Activated CD8-positive, alpha-beta memory T cell treated with anti-CD3 and anti-CD28 coated beads for 4 hours (primary cell): ENCODE measurements around the gene L1TD1.
"Not testable (repeated sequence)": the region's sequence is repeated elsewhere in the genome, so short reads cannot be mapped to it uniquely, and the experiment has no call there.

ENCODE experiments used
- DNase-seq, 2 donors: peaks; one replicate each; pipeline ENCODE4 v3.0.0-alpha.2; 2020; ENCODE audit warnings: low read depth in 2 of 2

The L1TD1 gene

DNA sequence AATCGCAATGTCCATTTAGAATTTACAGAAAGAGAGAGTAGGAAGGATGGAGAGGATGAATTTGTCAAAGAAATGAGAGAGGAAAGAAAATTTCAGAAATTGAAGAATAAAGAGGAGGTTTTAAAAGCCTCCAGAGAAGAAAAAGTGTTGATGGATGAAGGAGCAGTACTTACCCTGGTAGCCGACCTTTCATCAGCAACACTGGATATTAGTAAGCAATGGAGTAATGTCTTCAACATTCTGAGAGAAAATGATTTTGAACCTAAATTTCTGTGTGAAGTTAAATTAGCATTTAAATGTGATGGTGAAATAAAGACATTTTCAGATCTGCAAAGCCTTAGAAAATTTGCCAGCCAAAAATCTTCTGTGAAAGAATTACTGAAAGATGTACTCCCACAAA is 12.5 kb downstream of the L1TD1 start:
- no peak for DNase-seq

DNA sequence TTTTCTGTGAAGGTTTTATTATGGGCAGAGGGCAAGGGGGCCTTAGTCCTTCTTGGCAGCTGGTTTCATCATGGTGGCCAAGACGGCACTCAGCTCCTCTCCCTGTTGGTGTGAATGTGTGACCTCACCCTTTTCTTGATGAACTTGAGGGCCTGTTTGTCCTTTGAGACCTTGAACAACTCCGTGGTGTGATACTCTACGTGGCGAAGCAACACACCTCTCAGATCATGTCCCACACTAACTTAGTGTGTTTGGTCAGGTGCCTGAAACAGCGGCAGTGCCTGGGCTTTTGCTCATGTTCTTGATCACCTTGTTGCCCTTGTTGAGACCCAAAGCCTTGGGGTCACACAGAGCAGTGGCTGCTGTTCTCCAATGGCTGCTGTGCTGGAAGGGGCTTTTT is 13.4 kb downstream of the L1TD1 start:
- DNase-seq, result no peak

DNA sequence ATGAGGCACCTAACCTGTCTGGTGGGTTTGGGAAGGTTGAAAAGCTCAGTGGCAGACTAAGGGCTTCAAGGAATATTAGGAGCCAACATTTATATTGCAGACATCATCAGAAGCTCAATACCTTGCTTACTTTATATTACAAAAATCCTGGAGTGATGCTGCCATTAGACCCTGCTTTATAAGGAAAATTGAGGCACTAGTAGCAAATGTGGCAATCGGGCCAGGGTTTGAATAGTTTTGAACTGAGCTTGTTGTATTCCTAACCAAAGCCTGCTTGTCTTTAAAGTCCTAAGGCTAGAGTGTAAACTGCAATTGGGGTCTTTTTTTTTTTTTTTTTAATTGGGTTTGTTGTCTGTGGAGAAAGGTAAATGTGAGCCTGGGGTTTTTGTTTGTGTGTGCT is 14.3 kb downstream of the L1TD1 start:
- no peak for DNase-seq

DNA sequence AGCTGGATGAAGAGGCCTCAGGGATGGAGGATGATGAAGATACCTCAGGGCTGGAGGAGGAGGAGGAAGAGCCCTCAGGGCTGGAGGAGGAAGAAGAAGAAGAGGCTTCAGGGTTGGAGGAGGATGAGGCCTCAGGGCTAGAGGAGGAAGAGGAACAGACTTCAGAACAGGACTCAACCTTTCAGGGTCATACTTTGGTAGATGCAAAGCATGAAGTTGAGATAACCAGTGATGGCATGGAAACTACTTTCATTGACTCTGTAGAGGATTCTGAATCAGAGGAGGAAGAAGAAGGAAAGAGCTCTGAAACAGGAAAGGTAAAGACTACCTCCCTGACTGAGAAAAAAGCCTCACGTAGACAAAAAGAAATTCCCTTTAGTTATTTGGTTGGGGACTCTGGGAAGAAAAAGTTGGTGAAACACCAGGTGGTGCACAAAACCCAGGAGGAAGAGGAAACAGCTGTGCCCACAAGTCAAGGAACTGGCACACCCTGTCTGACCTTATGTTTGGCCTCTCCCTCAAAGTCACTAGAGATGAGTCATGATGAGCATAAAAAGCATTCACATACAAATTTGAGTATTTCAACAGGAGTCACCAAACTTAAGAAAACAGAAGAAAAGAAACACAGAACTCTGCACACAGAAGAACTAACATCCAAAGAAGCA is 15.4 kb downstream of the L1TD1 start:
- DNase-seq, result no peak

DNA sequence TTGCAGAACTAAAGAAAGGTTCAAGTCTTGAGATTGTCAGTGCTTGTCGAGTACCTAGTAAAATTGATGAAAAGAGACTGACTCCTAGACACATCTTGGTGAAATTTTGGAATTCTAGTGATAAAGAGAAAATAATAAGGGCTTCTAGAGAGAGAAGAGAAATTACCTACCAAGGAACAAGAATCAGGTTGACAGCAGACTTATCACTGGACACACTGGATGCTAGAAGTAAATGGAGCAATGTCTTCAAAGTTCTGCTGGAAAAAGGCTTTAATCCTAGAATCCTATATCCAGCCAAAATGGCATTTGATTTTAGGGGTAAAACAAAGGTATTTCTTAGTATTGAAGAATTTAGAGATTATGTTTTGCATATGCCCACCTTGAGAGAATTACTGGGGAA is 16.3 kb downstream of the L1TD1 start:
- DNase-seq, result no peak

DNA sequence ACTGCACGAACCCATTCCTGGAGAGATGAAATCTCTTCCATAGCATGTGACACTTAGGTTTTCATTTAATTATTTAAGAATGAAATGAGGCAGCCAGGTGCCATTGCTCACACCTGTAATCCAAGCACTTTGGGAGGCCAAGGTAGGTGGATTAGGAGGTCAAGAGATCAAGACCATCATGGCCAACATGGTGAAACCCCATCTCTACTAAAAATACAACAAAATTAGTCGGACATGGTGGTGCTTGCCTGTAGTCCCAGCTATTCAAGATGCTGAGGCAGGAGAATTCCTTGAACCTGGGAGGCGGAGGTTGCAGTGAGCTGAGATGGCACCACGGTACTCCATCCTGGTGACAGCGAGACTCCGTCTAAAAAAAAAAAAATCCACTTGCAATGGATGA is 17.8 kb downstream of the L1TD1 start:
- DNase-seq, result no peak

DNA sequence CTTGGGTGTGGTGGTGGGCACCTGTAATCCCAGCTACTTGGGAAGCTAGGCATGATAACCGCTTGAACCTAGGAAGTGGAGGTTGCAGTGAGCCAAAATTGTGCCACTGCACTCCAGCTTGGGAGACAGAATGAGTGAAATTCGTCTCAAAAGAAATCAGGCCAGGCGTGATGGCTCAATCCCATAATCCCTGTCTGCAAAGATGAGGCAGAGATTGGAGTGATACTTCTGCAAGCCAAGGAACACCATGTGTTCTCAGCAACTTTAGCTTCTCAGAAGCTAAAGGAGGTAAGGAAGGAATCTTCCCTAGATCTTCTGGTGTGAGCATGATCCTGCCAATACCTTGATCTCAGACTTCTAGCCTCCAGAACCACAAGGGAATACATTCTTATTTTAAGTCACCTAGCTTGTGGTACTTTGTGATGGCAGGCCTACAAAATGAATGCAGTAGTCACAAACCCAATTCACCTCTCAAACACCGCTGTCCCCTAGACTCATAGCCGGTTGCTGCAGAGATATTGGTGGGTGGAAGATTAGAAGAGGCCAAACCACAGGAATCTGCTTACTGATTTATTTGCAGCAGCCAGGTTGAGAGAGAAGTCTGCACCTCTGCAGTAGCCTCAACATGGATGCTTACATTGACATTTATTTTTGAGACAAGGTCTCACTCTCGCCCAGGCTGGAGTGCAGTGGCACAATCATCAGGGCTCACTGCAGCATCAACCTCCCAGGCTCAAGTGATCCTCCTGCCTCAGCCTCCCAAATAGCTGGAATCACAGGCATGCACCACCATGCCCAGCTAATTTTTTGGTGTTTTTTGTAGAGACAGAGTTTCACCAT is 18.6 kb downstream of the L1TD1 start:
- no peak for DNase-seq

DNA sequence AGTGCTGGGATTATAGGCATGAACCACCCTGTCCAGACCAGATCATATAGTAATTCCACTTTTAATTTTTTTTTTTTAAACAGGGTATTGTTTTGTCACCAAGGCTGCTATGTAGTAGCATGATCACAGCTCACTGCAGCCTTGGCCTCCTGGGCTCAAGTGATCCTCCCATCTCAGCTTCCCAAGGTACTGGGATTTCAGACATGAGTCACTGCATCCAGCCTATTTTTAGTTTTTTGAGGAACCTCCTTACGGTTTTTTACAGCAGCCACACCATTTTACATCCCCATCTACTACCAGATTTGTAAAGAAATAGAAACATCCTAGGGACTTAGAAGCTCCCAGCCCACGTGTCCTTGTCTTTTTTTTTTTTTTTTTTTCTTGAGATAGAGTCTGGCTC is 24.0 kb downstream of the L1TD1 start:
- DNase-seq, result no peak

DNA sequence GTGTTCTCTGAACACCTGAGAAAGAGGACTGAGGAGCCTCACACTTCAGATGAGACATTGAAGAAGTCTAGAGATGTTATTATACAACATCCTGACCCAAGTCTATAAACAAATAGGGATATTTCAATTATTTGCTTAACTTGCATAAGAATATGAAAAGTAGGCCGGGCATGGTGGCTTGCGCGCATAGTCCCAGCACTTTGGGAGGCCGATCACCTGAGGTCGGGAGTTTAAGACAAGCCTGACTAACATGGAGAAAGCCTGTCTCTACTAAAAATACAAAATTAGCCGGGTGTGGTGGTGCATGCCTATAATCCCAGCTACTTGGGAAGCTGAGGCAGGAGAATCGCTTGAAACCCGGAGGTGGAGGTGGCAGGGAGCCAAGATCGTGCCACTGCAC is 25.8 kb downstream of the L1TD1 start:
- DNase-seq, result not testable (repeated sequence)

DNA sequence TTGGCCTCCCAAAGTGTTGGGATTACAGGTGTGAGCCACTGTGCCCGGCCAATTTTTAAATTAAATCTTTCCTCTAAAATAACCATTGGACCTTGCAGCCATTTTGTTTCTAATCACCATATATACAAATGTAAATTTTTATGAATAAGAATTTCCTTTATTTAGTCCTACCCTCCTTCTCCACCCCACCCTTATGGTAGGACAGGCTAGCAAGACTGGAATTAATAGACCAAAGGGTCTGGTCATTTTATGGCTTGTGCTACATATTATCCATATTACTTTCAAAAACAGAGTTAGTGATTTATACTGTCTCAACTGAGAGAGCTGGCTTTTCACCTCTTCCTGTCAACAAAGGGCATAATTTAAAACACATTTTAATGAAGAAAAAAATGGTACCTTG is 26.5 kb downstream of the L1TD1 start:
- no peak for DNase-seq

DNA sequence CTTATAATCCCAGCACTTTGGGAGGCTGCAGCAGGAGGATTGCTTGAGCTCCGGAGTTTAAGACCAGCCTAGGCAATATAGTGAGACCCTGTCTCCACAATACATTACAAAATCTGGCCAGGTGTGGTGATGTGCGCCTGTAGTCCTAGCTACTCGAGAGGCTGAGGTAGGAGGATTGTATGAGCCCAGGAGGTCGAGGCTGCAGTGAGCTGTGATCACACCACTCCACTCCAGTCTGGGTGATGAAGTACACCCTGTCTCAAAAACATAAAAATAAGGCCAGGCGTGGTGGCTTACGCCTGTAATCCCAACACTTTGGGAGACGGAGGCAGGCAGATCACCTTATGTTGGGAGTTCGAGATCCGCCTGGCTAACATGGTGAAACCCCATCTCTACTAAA is 27.7 kb downstream of the L1TD1 start:
- no peak for DNase-seq

DNA sequence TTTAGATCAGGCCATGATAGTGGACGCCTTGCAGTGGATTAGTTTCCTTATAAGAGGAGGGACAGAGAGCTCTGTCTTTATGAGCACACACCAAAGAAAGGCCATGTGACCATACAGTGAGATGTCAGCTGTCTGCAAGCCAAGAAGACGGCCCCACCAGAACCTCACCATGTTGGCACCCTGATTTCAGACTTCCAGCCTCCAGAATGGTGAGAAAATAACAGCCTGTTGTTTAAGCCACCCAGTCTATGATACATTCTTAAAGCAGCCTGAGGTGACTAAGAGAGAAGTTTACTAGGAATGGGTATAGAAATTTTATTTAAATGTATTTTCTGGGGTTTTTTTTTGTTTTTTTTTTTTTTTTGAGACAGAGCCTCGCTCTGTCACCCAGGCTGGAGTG is 29.5 kb downstream of the L1TD1 start:
- DNase-seq, result no peak

DNA sequence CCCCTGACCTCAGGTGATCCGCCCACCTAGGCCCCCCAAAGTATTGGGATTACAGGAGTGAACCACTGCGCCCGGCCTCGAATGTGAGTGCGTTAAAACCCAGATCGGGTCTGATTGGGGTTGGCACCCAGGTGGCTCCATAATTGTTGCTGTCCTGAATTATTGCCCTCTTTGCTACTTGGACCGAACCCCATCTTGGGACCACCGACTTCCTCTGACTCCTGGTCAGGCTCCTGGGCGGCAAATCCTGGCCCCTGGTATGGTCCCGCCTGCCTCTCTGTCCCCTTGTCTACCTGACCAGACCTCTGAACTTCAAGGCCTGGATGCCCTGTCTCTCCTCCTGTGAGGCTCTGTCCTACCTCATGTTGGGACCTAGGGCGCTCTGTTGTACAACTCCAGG is 32.8 kb downstream of the L1TD1 start:
- DNase-seq, result no peak

DNA sequence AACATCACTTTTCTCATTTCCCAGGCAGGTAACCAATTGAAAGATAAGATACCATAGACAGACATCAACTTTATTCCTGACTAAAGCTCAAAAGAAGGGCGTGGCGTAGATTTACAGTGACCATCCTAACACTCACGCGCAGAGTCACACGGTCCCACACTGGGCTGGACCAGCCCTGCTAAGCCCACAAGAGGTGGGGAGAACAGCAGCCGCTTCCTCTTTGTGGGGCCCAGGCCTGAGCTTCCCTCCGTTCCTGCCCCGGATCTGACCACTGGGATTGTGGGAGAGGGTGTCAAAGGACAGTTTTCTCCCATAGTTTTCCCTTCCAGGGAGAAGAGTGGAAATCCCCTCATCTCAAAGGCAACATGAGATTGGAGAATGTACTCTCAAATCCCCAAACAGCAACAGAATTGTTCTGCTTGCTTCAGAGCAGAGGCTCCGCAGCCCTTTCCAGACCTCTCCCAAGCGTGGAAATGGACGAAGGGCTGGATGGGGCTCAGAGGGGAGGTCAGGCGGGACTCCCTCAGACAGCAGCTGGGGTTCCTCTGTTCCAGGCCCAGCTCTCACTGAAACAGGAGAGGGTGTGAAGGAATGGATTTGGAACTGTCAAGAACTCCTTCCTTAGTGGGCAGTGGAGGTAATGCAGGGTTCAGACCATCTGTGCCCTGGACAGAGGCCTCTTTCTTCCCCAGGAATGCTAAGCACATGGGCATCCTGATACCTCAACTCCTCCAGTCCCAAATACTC is 33.7 kb downstream of the L1TD1 start:
- DNase-seq, result no peak

DNA sequence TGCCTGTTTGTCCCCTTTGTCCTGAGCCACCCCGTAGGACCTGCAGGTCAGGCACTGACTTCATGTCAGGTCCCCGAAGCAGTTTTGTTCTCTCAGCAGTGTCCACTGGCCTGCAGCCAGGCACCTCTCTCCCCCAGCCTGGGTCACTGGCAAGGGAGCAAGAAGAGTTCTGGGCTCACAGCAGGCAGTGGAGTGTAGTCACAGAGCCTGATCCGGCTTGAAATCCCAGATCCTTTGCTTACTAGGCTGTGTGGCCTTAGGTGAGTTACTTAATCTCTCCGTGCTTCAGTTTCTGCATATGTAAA is 34.2 kb downstream of the L1TD1 start:
- DNase-seq, result no peak

DNA sequence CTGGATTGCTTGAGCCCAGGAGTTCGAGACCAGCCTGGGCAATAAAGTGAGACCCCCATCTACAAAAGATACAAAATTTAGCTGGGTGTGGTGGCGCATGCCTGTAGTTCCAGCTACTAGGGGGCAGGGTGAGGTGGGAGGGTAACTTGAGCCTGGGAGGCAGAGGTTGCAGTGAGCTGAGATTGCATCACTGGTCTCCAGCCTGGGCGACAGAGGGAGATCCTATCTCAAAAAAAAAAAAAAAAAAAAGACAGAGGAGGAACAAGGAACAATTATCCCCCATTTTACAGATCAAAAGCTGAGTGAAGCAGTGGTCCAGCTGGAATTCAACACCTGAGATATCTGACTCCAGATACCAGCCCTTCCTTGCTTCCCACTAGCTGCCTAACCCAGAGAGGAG is 34.8 kb downstream of the L1TD1 start:
- DNase-seq, result no peak

DNA sequence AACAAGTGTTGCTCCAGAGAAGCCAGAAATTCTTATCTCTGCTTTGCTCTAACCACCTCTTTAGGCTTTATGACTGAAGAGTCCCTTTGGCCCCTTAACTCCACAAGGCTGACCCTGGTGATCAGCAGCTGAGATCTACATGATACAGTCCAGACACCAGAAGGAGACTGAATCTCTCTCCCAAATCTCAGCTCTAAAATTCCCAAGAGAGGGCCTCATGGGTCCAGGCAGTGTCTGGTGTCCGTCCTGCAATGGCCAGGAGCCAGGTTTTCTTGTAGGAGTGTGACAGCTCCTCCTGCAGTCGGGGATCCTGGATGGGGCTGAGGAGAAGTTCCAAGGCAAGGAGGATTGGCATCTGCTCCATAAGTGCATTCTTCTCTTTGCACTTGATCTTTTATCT is 35.3 kb downstream of the L1TD1 start:
- no peak for DNase-seq

DNA sequence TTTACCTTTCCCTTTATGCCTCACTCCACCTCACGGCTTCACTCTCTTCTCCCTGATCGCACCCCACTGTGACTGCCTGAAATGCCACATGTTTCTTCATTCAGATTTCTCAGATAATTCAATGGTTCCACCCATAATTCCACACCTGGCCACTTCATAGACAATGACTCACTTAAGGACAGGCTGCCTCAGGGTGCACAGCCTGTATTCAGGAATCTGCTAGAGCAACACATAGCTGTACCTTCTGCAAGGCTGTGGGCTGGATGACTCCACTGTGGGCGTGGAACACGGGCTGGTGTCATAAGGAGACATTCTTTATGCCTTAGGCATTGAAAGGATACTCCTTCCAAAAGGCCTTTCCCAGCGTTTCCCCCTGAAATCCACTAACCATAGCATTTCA is 36.1 kb downstream of the L1TD1 start:
- no peak for DNase-seq

DNA sequence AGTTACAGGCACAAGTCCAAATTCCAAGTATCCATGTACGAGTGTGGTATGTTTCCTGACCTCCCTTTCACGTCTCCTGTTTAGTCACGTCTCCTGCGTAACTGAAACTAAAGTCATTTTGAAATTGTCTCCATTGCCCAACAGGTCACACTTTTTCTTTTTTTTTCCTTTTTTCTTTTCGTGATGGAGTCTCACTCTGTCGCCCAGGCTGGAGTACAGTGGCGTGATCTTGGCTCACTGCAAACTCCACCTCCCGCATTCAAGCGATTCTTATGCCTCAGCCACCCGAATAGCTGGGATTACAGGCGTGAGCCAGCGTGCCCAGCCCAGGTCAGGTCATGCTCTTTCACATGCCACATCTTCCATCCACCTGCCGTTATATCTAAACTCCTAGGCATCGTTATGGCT is 38.2 kb downstream of the L1TD1 start:
- no peak for DNase-seq

DNA sequence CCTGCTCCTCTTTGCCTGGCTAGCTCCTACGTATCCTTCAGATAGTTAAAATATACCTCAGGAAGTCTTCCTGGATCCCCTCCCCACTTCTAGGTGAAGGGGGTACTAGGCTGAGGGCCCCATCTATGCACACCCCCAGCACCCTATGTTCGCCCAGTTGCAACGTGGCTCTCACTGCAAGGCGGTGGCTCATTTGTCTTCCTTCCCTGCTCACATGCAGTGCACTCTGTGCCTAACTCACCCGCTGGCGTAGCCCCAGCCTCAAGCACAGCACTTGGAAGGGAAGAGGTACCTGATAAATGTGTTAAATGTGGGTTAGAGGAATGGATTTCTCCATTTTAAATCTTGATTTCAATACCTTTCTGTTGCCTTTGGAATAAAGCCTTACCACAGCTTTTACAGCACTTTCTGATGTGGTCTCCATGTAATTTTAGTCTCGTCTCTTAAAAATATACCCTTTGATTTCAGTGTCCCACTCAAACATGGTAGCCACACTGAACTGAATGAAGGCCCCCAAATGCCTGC is 39.3 kb downstream of the L1TD1 start:
- no peak for DNase-seq

DNA sequence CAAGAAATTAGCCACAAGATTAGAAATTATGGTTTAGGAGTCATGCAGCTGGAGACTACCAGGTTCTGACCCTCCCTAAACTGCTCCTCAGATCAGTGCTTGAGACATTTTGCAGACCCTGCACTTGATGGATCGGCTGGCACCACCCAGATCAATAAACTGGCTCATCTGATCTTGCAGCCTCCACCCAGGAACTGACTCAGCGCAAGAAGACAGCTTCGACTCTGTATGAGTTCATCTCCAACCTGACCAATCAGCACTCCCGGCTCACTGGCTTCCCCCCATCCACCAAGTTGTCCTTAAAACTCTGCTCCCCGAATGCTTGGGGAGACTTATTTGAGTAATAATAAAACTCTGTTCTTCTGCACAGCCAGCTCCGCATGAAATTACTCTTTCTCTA is 40.0 kb downstream of the L1TD1 start:
- DNase-seq, result no peak

DNA sequence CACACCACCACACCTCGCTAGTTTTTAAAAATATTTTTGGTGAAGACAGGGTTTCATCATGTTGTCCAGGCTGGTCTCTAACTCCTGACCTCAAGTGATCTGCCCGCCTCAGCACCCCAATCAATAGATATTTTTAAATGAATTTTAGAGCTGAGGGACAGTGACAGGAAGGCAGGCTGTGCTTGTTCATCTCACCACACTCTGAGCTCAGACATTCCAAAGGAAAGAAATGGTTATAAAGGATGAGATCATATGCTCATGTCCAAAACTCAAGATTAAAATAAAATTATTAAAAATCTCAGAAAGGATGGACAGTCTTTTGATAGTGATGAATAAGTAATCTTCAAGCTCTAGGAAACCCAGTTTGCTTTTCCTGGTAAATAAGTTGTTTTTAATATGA is 40.9 kb downstream of the L1TD1 start:
- DNase-seq, result no peak

DNA sequence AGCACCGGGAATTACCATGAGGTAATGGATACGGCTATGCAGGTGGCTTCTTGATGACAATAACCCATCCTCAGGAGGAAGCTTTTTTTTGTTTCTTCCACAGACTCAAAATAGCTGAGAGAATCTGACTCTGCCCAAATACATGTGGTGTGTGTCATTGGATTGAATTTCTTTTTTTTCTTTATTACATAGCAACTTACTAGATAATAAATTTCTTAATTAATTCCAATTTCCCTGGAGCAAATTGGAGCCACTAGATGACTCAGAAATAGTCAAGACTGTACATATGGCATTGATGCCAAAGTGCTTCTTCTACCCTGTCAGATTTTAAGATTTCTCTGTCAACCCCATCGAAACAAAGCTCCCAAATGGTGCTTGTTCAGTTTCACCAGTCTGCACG is 42.7 kb downstream of the L1TD1 start:
- no peak for DNase-seq
